NCI-H82 treated with DMSO at 0.1 percent for 48 hours (cell line): ENCODE measurements around the gene ZFP36.

ENCODE experiments used
- DNase-seq: peaks from one replicate; lab custom pipeline; 2025; ENCODE audit not compliant: unreplicated experiment; lab: John Stamatoyannopoulos, UW

ZFP36 gene

DNA sequence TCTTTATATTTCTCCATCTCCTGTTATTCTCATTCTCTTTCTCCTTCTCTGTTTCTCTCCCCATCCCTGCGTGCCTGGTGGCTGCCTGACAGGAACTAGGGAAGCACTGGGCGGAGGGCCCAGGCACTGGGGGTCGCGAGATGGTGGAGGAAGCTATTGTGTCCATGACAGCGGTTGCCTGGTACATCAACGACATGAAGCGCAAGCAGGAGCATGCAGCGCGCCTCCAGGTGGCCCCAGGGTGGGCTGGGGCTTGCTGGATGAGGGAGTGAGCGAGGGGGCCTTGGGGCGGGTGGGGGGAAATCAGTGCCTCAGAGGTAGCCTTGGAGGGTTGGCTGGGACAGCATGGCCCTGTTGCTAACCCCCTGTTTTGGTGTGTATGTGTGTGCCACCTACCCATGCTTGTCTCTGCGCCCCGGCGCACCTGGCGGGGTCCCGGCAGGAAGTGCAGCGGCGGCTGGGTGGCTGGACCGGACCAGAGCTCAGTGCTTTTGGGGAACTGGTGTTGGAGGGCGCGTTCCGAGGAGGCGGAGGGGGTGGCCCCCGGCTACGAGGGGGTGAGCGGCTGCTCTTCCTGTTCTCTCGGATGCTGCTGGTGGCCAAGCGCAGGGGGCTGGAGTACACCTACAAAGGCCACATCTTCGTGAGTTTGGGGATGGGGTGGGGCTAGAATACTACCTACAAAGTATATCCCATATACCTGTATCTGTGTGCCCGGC is 11.0 kb downstream of the ZFP36 start:
- DNase-seq, result no peak

DNA sequence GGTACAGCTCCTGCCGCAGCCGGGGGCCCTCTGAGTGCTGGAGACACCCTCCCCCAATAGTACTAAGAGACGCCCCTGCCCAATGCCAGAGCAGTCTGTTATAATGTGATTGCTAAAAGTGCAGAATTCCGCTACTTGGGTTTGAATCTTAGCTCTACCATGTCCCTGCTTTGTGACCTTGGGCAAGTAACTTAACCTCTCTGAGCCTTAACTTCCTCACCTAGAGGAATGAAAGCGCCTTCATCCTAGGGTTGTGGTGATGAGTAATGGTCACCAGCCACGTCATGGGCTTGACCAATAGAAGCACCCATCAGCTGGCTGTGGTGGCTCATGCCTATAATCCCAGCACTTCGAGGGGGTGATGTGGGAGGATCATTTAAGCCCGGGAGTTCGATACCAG is 12.4 kb downstream of the ZFP36 start:
- DNase-seq, result no peak

DNA sequence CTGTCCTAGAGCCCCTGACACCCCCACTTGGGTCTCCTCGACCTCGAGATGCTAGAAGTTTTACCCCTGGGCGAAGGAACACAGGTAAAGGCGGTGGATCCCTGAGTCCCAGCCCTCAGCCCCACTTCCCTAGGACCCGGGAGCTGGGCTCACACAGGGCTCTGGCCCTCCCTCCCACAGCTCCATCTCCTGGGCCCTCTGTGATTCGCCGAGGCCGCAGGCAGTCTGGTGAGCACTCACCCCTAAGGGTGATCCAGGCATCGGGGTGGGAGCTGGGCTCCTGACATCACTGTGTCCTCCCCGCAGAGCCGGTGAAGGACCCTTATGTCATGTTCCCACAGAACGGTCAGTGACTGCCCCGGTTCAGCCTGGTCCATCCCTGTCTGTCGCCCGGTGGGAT is 14.1 kb downstream of the ZFP36 start:
- DNase-seq, result no peak

DNA sequence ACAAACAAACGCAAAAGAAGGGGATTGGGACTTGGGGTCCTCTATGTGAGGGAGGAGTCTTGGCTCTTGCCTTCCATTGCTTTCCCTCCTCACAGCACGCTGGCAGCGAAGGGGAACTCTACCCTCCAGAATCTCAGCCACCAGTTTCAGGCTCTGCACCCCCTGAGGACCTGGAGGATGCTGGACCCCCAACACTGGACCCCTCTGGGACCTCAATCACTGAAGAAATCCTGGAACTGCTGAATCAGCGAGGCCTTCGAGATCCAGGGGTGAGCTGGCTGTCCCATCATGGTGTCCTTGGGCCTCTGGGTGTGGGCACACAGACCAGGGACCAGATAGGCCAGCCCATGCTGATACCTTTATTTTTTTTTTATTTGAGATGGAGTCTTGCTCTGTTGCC is 15.4 kb downstream of the ZFP36 start:
- no peak for DNase-seq

DNA sequence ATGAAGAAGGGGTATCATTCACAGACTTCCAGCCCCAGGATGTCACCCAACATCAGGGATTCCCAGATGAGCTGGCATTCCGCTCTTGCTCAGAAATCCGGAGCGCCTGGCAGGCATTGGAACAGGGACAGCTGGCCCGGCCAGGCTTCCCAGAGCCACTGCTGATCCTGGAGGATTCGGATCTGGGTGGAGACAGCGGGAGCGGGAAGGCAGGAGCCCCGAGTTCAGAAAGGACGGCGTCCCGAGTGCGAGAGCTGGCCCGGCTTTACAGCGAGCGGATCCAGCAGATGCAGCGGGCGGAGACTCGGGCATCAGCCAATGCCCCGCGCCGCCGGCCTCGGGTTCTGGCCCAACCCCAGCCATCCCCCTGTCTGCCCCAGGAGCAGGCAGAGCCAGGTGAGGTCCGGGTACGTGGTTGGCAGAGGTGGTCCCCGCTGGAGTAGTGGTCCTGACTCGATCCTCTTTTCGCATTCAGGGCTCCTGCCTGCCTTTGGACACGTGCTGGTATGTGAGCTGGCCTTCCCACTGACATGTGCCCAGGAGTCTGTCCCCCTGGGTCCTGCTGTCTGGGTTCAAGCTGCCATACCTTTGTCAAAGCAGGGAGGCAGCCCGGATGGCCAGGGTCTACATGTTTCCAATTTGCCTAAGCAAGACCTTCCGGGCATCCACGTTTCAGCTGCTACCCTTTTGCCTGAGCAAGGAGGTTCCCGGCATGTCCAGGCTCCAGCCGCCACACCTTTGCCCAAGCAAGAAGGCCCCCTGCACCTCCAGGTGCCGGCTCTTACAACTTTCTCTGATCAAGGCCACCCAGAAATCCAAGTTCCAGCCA is 16.8 kb downstream of the ZFP36 start:
- no peak for DNase-seq

DNA sequence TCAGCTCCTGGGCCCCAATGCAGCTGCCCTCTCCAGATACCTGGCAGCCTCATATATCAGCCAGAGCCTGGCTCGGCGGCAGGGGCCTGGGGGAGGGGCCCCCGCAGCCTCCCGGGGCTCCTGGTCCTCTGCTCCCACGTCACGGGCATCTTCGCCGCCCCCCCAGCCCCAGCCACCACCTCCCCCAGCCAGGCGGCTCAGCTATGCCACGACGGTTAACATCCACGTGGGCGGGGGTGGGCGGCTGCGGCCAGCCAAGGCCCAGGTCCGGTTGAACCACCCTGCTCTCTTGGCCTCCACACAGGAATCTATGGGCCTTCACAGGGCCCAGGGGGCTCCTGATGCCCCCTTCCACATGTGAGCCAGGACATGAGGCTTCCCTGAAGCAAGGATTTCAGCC is 18.3 kb downstream of the ZFP36 start:
- DNase-seq, result no peak

DNA sequence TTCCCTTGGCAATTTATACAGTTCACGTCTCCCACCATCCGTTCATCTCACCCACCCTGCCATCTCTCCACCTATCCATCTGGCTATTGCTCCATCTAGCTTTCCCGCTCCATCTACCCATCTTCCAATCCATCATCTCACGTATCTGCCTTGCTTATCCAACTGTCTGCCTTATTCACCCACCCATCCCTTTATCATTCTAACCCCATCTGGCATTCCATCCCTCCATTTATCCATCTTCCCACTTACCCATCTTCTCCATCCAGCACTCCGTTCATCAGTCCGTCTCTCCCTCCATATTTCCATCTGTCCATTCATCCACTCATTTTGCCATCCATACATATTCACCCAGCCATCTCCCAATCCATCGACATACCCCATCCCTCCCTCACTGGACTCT is 19.1 kb downstream of the ZFP36 start:
- no peak for DNase-seq

DNA sequence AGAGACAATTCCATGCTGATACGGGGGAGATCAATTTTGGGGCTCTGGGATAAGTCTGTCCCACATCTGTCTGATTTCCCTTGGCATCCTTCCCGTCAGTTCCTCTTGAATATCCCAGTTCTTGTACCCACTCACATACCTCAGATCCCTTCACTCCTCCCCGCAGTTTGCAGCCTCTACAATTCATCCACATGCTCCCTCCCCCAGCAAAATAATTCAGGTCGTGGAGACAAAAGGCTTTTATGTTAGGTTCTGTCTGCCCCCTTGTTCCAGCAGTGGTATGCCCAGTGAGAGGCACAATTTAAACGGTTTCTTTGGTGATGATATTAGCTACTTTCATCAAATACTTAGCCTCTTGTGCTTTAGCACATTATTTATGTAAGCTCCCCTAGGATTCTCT is 19.5 kb downstream of the ZFP36 start:
- no peak for DNase-seq

DNA sequence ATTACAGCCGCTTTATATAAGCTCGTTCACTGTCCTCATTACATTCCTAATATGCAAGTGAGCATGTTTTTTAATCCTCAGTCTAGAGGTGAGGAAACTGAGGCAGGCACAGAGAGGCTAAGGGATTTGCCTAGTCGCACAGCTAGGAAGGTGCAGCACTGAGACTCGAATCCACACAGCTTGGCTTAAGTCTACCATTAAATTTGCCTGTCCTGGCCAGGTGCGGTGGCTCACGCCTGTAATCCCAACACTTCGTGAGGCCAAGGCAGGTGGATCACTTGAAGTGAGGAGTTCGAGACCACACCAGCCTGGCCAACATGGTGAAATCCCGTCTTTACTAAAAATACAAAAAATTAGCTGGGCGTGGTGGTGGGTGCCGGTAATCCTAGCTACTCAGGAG is 21.1 kb downstream of the ZFP36 start:
- no peak for DNase-seq

DNA sequence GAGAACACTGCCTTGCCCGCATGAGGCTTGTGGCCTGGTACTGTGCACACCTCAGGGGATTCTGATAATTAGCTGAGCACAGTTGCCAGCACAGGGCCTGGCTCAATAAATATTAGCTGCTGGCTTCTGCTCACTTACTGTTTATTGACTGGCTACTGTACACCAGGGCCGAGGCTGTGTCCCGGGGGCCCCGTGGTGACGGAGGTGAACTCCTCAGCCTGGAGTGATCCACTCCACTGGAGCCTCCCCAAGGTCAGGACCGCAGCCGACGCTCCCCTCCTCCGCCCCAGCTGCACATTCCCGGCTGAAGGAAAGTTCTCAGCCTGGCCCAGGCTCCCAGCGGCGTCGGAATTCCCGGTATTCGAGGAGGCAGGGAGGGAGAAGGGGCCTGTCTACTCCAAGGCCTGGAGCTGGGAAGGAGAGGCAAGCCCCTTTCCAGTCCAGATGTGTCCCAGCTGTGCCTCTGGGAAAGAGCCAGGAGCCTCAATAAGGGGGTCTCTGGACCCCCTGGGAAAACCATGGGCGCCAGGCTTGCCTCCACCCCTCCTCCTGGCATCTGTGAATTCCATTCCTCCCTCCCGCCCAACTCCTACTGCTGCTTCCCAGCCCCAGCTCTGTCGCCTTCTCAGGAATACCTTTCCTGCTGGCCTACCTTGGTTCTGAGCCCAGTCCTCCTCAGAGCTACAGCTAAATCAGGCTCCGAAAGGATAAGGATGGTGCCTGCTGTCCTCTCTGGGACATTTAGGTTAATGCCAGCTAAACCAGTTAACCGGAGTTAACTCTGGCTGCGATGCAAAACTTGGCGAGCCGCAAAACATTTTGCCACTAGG is 21.9 kb downstream of the ZFP36 start:
- DNase-seq, result no peak

DNA sequence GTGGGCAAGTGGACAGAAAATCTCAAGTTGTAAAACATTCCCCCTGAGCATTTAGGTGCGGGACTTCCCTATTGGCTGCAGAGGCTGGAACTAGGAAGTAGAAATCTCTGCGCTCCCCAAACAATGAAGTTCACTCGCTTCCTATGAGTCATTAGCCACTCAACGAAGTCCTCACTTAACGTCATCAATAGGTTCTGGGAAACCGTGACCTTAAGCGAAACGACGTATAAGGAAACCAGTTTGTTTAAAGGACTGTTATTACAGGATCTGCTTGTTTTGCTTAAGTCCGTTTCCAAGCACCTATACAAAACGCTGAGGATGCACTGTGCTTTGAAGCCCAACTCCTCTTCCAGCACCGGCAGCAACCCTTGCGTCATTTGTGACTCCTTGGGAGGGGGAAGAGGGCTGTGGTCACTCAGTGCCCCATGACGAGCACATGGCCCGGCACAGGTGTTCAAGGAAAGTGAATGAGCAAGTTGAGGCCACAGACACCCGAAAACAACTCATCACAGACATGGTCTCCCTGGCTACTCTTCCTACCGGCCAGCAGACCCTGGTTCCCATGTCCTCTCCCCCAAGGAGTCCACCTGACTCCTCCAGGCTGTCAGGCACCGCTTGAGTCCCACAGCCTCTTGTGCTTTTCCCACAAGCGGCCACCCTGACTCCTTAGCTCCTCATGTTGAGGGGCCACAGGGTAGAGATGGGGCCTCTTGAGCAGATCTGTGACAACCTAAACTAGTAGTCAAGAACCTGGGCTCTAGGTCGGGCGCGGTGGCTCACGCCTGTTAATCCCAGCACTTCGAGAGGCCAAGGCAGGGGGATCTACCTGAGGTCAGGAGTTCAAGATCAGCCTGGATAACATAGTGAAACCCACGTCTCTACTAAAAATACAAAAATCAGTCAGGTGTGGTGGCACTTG is 24.3 kb downstream of the ZFP36 start:
- DNase-seq, result no peak

DNA sequence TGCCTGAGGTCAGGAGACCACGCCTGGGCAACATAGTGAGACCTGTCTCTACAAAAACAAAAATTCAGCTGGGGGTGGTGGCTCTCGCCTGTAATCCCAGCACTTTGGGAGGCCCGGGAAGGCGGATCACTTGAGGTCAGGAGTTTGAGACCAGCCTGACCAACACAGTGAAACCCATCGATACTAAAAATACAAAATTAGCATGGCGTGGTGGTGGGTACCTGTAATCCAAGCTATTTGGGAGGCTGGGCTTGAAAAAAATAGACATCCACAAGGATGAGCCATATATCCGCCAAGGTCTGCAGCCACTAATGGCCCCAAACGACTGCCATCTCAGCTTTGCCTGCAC is 26.0 kb downstream of the ZFP36 start:
- no peak for DNase-seq

DNA sequence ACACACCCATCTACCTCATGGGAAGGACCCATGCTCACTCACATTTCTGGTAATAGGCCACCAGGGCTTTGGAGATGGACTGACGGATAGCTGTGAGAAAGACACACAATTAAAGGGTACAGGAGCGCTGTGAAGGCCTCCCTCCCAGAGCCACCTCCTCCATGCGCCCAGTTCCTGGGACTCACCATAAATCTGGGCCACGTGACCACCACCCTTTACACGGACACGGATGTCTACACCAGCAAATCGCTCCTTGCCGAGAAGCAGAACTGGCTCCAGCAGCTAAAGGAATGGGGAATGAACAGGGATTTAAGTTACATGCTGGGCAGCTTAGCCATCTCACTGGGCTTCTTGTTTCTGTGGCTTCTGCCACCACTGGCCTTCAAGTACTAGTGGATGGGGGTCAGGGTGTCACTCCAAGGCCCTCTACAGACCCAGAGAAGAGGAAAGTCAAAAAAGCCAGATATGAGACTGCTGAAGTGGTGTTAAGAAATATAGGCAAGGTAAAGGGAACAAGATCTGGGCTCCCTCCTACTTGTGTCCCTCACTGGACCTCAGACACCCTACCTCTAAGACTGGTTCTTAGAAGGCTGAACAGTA is 26.9 kb downstream of the ZFP36 start:
- DNase-seq, result no peak

DNA sequence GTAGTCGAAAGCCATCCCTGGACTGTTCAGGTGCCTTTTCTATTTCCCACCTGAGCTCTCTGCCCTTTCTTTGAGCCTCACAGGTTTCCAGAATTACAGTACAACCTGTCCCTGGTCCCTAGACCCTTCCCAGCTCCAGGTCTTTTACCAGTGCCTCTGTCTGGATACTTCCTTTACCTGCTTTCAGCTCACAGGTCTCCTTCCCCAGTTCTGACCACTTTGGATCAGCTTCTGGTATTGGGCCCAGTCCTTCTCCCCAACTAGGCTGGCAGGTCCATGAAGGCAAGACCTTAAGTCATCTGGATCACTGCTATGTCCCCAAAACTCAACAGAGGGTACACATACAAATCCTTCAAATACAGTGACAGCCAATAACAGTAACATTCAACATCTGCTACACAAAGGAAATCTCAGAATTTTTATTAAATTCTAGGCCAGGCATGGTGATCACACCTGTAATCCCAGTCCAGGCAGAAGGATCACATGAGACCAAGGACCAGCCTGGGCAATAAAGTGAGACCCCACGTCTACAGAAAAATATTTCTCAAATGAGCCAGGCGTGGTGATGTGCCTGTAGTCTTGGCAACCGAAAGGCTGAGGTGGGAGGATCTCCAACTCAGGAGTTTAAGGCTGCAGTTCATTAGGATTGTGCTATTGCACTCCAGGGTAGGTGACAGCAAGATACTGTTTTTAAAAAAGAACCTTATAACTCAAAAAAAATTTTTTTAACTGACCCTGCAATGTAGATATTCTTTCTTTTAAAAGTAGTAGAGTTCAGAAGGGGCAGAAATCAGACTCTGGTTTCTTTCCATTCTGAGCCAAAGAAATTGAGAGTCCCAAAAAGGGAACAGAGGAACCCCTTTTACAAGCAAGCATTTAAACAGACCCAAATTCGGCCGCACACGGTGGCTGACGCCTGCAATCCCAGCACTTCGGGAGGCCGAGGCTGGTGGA is 27.8 kb downstream of the ZFP36 start:
- no peak for DNase-seq

DNA sequence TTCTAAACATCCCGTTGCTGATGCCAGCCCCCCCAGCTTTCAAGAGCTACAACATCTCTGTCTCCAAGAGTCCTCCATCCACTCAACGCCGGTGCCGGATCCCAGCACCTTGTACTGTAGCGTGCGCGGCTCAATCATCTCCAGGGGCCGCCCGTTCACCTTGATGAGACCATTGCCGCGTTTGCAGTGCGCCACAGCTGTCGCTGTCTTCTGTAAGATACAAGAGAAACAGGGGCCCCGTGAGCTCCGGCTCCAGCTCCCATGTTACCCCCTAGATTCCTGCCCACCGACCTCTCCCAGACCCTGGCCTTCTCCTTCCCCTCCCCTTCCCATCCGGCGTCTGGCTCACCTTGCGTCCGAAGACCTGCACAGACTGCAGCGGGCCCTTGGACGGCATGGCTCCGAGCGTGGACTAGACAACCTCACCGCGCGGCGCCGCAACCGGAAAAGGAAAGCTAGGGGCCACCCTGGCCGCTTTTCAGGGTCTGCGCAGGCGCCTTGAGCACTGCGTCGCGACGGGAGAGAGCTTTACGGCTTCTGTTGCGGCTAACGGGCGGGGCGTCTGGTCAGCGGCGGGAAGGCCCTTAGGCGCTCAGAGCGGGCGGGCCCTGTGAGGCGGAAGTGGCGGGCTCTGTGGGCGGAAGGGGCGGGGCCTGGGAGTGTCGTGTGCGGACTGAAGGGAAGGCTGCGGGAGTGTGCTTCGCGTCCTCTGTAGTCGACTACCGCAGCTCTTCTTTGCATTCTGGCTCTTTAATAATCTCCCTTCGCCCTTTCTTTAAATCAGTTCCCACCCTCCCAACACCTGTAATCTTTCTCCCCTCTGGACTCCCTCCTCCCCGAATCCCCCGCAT is 29.1 kb downstream of the ZFP36 start, which contains the start of gene RPS16:
Gene RPS16, minus strand, starts transcription at position 451 of the 851 bp plus-strand sequence. Its CDS starts 54 bp downstream, at position 397.
- peak; percentile 96 for DNase-seq

DNA sequence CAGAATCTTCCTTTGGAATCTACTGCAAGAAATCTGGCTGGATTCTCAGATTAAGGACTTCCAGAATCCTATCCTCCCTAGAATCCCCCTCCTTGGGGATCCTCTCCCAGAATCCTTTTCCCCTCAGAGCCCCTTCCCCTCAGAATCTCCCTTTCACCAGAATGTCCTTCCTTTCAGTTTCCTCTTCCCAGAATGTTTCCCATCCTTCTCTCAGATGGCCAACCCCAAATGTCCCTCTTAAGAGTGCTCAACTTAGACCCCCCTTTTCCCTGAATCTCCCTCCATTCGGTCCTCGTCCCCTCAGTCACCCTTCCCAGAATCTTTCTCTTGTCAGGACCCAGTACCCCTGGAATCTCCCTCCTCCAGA is 29.7 kb downstream of the ZFP36 start:
- DNase-seq, result no peak

DNA sequence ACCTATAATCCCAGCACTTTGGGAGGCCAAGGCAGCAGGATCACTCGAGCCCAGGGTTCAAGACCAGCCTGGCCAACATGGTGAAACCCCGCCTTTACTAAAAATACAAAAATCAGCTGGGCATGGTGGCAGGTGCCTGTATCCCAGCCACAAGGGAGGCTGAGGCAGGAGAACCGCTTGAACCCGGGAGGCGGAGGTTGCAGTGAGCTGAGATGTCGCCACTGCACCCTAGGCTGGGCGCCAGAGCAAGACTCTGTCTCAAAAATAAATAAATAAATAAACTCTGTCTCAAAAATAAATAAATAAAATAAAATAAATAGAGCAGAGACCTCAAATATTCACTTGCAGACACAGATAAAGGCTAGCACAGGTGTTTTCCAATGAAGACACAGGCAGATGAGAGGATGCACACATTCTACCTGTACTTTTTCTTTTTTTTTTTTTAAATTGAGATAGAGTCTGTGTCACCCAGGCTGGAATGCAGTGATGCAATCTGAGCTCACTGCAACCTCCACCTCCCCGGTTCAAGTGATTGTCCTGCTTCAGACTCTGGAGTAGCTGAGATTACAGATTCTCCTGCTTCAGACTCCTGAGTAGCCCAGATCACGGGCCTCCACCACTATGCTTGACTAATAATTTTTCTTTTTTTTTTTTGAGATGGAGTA is 31.8 kb downstream of the ZFP36 start:
- DNase-seq, result no peak
